Caco-2 (cell line): Measurements from ENCODE around the gene ECE1. TPM values are rescaled to one million over a fixed set of nuclear protein-coding genes. Genes with fewer than 3 reads are reported as not detected.

Experiments used
- BruUV-seq: library from RNA; stranded (reverse); fragments of 400-500 nt; replicated peaks from 2 replicates; lab custom pipeline; 2021; lab: Mats Ljungman, UMichigan
- CTCF ChIA-PET: fragments of 300-600 bp; sonication (Branson Sonifier 250); formaldehyde crosslinking; loops from one replicate; lab custom pipeline; 2022; ENCODE audit warnings: antibody characterized with exemption; lab: Charles Lee
- POLR2A ChIA-PET: fragments of 300-600 bp; sonication (Branson Sonifier 250); formaldehyde crosslinking; loops from one replicate; lab custom pipeline; 2022; ENCODE audit warnings: antibody characterized with exemption; lab: Charles Lee
- DNase-seq, 2 experiments: peaks; one replicate each; pipeline versions ENCODE4 v3.0.0 to v3.0.0-alpha.2; 2020 to 2022
- H3K27me3 ChIP-seq: replicated peaks from 2 replicates; pipeline ENCODE4 v1.6.0; 2011; ENCODE audit warnings: low read length; ENCODE audit not compliant: control insufficient read depth, insufficient read depth
- H3K36me3 ChIP-seq: 2 replicates; pipeline ENCODE4 v1.5.1; 2011; ENCODE audit warnings: low read length; ENCODE audit not compliant: control insufficient read depth, insufficient read depth
- H3K4me1 ChIP-seq: fragments of 250-450 bp; sonication (Bioruptor Pico); 2 replicates; pipeline ENCODE4 v1.5.1; 2020; ENCODE audit warnings: mild to moderate bottlenecking
- H3K4me3 ChIP-seq: 2 replicates; pipeline ENCODE4 v1.5.1; 2011; ENCODE audit warnings: low read depth, mild to moderate bottlenecking, control low read depth, low read length
- H3K9me3 ChIP-seq: fragments of 250-450 bp; sonication (Bioruptor Pico); 2 replicates; pipeline ENCODE4 v1.5.1; 2020; ENCODE audit warnings: mild to moderate bottlenecking, moderate library complexity
- H3K27ac Mint-ChIP-seq: one replicate; pipeline ENCODE4 v1.8.0; 2022; ENCODE audit warnings: mixed read lengths; ENCODE audit not compliant: unreplicated experiment
- H3K27me3 Mint-ChIP-seq: one replicate; pipeline ENCODE4 v1.8.0; 2022; ENCODE audit warnings: mixed read lengths; ENCODE audit not compliant: insufficient read depth, unreplicated experiment
- H3K36me3 Mint-ChIP-seq: one replicate; pipeline ENCODE4 v1.8.0; 2022; ENCODE audit warnings: mild to moderate bottlenecking, mixed read lengths; ENCODE audit not compliant: insufficient read depth, unreplicated experiment
- H3K4me1 Mint-ChIP-seq: one replicate; pipeline ENCODE4 v1.8.0; 2022; ENCODE audit warnings: low read depth, mixed read lengths; ENCODE audit not compliant: unreplicated experiment
- H3K4me3 Mint-ChIP-seq: one replicate; pipeline ENCODE4 v1.8.0; 2022; ENCODE audit warnings: mild to moderate bottlenecking, moderate library complexity, mixed read lengths; ENCODE audit not compliant: unreplicated experiment
- H3K9me3 Mint-ChIP-seq: one replicate; pipeline ENCODE4 v1.8.0; 2022; ENCODE audit warnings: mixed read lengths; ENCODE audit not compliant: unreplicated experiment
- intact Hi-C: fragments of 100-400 bp; cut with micrococcal nuclease; formaldehyde crosslinking; loops from one replicate; pipeline ENCODE4 v1.10.0; 2022; ENCODE audit not compliant: unreplicated experiment
- total RNA-seq: library from RNA; stranded (reverse); gene quantifications from 2 replicates; pipeline ENCODE4 v1.2.3, GENCODE V29; 2022
- TF ChIP-seq, protein P1 (sequence below), 2 experiments: fragments of 200-600 bp in 1 of 2; IDR thresholded peaks; 1 replicate in 1 of 2; 2 replicates in 1 of 2; pipeline versions ENCODE4 v1.5.1 to v1.8.0; 2011 to 2022; ENCODE audit warnings: antibody characterized with exemption in 1 of 2, control low read depth in 1 of 2, inconsistent platforms in 1 of 2, low read depth in 1 of 2, low read length in 1 of 2, mild to moderate bottlenecking in 1 of 2, moderate library complexity in 1 of 2; ENCODE audit not compliant: insufficient read depth in 1 of 2, severe bottlenecking in 1 of 2, unreplicated experiment in 1 of 2

The ECE1 gene
- total RNA-seq, 1 experiment from 2014 or later = 50.2 TPM

DNA sequence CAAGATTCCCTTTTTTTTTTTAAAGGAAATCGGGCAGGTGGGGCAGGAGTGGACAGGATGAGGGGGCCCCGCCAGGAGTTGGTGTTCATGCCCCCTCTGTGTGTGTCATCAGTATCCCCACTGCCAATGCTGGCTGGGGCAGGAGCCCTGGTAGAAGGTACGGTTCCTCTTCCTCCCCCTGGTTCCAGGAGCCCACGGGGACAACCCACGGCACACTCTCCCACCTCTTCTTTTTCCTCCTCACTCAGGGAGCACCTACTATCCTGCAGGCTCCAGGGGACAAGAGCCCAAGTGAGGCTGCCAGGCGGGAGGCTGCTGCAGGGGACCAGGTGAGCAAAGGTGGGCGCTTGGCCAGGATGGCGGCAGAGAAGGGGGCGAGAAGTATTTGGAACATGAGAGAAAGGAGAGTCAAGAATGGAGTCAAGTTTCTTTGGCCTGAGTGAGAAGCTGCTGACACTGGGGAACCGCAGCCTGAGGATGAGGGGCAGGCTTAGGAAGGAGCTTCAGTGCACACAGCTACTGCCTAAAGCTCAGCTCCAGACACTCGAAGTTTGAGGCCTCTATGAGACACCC, 26.5 kb downstream of the ECE1 start:
- H3K4me1 Mint-ChIP-seq = peaks cover 23% of the 10 kb centered on the region
- H3K9me3 ChIP-seq = no peaks in the 10 kb centered on the region
- no peak overlapping the region for H3K4me3 Mint-ChIP-seq
- POLR2A ChIA-PET = no interaction called here
- no peak for DNase-seq
- peaks cover 42% of the 10 kb centered on the region for H3K4me1 ChIP-seq
- intact Hi-C loops = no loop called here
- no peaks in the 10 kb centered on the region for H3K9me3 Mint-ChIP-seq
- TF ChIP-seq, protein P1, sequence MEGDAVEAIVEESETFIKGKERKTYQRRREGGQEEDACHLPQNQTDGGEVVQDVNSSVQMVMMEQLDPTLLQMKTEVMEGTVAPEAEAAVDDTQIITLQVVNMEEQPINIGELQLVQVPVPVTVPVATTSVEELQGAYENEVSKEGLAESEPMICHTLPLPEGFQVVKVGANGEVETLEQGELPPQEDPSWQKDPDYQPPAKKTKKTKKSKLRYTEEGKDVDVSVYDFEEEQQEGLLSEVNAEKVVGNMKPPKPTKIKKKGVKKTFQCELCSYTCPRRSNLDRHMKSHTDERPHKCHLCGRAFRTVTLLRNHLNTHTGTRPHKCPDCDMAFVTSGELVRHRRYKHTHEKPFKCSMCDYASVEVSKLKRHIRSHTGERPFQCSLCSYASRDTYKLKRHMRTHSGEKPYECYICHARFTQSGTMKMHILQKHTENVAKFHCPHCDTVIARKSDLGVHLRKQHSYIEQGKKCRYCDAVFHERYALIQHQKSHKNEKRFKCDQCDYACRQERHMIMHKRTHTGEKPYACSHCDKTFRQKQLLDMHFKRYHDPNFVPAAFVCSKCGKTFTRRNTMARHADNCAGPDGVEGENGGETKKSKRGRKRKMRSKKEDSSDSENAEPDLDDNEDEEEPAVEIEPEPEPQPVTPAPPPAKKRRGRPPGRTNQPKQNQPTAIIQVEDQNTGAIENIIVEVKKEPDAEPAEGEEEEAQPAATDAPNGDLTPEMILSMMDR (IDR thresholded peaks at IDR 0.05; ENCODE audit: insufficient read depth in 1 of 2, low read depth in 1 of 2, low read length in 1 of 2, severe bottlenecking in 1 of 2, unreplicated experiment in 1 of 2) = no peak
- BruUV-seq = no TSS peak
- CTCF ChIA-PET = no interaction called here
- H3K27me3 Mint-ChIP-seq = no peaks in the 10 kb centered on the region
- no peak overlapping the region for H3K27ac Mint-ChIP-seq
- no peak overlapping the region for H3K4me3 ChIP-seq
- no peaks in the 10 kb centered on the region; the same call in 1 of the 2 replicates for H3K36me3 ChIP-seq
- H3K36me3 Mint-ChIP-seq = peaks cover 9% of the 10 kb centered on the region
- H3K27me3 ChIP-seq = no peaks in the 10 kb centered on the region

DNA sequence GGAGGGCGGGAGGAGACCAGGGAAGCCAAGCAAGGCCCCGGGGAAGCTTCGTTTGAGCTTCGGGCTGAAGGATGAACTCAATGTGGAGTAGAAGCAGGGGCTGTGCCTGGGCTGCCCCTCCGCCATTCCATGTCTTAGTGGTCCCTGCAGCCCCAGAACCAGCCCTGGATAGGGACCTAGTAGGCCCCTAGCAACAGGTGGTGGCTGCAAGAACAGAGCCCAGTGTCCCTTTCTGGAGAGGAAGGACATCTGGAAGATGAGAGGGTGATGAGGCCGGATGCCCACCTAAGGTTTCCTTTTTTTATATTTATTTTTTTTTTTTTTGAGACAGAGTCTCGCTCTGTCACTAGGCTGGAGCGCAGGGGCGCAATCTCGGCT, 27.2 kb downstream of the ECE1 start:
- intact Hi-C loops = no loop called here
- POLR2A ChIA-PET = interaction anchor here (0.6 kb wide), 1 partner anchor 82 kb away, joined by 3 read pairs; no protein-coding TSS in a partner anchor
- TF ChIP-seq, protein P1 (IDR thresholded peaks at IDR 0.05; ENCODE audit: insufficient read depth in 1 of 2, low read depth in 1 of 2, low read length in 1 of 2, severe bottlenecking in 1 of 2, unreplicated experiment in 1 of 2) = no peak

DNA sequence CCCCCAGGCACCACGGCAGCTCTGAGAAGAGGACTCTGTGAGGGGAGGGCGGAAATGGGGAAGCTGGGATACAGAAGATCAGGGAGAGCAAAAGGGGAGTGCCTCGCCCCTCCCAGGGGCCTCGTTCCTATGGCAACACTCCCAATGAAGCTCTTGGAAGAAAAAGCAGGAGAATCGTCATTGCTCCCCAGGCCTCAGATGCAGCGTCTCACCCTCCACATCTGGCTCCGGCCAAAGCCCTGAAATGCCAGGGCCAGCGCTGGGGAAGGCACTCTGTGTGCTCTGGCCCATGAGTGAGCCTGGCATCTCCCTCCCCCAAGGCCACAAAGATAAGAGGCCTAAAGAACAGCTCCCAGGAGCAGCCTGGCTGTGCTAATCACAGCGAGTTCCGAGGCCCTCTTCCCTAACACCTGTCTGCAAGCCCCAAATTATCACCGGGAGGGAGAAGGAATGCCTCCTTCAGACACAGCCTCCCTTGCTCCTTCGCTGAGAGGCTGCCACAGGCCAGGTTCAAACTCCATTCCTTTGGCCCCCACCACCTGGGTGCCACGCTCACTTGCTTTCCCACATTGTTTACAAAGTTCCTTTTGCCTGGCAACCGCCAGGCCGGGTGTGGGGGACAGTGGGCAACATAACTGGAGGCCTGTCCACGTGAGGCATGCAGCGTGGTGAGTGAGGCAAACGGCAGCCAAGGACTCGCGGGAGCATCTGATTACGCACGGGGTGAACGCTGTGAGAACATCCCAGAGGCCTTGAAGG, 27.8 kb downstream of the ECE1 start:
- no TSS peak for BruUV-seq

More for the DNA sequence above, 27.2 kb downstream of the ECE1 start:
- peak overlapping the region; percentile 73 for H3K27ac Mint-ChIP-seq
- H3K4me3 Mint-ChIP-seq = no peak overlapping the region
- Histone ChIP-seq H3K4me1 (peaks cover 42% of the 10 kb centered on the region), H3K4me3 (no peak overlapping the region), H3K9me3 (no peaks in the 10 kb centered on the region), H3K27me3 (no peaks in the 10 kb centered on the region), H3K36me3 (no peaks in the 10 kb centered on the region; the same call in 1 of the 2 replicates)
- CTCF ChIA-PET = no interaction called here
- no peak for DNase-seq
- BruUV-seq = no TSS peak
- peaks cover 23% of the 10 kb centered on the region for H3K4me1 Mint-ChIP-seq
- H3K27me3 Mint-ChIP-seq = no peaks in the 10 kb centered on the region
- no peaks in the 10 kb centered on the region for H3K9me3 Mint-ChIP-seq
- peaks cover 5% of the 10 kb centered on the region for H3K36me3 Mint-ChIP-seq

More for the DNA sequence above, 27.8 kb downstream of the ECE1 start:
- no peaks in the 10 kb centered on the region for H3K27me3 Mint-ChIP-seq
- H3K36me3 Mint-ChIP-seq = peaks cover 9% of the 10 kb centered on the region
- intact Hi-C loops = no loop called here
- H3K27me3 ChIP-seq = no peaks in the 10 kb centered on the region
- no peak overlapping the region for H3K4me3 Mint-ChIP-seq
- no peak for DNase-seq
- CTCF ChIA-PET = interaction anchor here (1.4 to 1.5 kb wide), 2 partner anchors 8 to 11 kb away, joined by 7 read pairs; no protein-coding TSS in a partner anchor
- H3K9me3 ChIP-seq = no peaks in the 10 kb centered on the region
- peaks cover 23% of the 10 kb centered on the region for H3K4me1 Mint-ChIP-seq
- no peak overlapping the region for H3K4me3 ChIP-seq
- peak overlapping the region; percentile 73 for H3K27ac Mint-ChIP-seq
- H3K36me3 ChIP-seq = no peaks in the 10 kb centered on the region; the same call in 1 of the 2 replicates
- POLR2A ChIA-PET = interaction anchor here (0.6 kb wide), 1 partner anchor 83 kb away, joined by 3 read pairs; no protein-coding TSS in a partner anchor
- TF ChIP-seq, protein P1 (IDR thresholded peaks at IDR 0.05; ENCODE audit: insufficient read depth in 1 of 2, low read depth in 1 of 2, low read length in 1 of 2, severe bottlenecking in 1 of 2, unreplicated experiment in 1 of 2) = no peak
- H3K9me3 Mint-ChIP-seq = no peaks in the 10 kb centered on the region
- H3K4me1 ChIP-seq = peaks cover 42% of the 10 kb centered on the region
